ENCODE measurements around the gene PCGF1. TPM values are rescaled to one million over a fixed set of nuclear protein-coding genes. Genes with fewer than 3 reads are reported as not detected.

The PCGF1 gene
- total RNA-seq, 1 experiment from 2014 or later, result 39.9 TPM

DNA sequence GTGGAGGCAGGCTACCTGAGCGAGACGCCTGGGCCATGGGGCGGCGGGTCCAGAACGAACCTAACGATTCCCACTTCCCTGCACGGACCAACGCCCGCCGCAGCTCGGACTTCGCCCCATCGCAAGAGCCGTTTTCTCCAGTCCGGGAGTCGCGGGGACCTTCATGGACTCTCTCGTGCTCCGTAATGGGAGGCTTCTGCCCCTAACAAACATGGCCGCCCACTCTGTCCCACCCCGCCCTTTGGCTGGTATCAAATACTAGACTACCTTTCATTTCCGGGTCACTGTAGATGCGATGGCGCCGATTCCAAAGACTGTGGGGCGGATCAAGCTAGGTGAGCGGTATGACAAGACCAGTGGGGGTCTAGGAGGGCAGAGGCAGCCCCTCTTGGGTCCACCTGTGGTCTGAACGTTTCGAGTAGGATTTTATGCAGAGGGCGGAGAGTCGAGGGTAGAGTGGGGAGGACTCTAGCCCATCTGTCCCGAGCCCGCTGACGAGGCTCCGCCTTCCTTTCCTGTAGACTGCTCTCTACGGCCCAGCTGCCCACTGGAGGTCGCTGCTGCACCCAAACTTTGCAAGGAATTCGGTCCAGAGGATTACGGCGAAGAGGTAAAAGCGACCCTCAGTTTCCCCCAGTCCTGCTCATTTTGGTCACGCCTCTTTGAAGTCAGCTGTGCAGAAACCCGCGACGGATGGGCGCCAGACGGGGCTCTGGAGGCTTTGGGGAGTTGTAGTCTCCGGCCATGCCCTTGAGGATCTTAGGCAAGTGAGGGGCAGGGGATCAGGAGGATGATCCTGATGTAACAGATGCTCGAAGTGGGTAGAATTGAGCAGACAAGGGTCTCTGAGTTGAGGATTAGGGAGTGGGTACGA is 24.5 kb downstream of the PCGF1 start, which contains the start of the genes CCDC142 and TTC31 (continued):
- peak; percentile 100 for TF ChIP-seq YY1 (IDR thresholded peaks at IDR 0.05; ENCODE audit: extremely low read depth, insufficient replicate concordance, low read depth, low read length)
- peak; percentile 86 to 91 (median 91) for TF ChIP-seq CTCF (IDR thresholded peaks at IDR 0.05 in 2 of 3, conservative IDR thresholded peaks at IDR 0.05 in 1 of 3; ENCODE audit: borderline replicate concordance in 1 of 3, insufficient read depth in 1 of 3, low read depth in 2 of 3, low read length in 2 of 3)

- H3K27me3 ChIP-seq (ENCODE audit: insufficient read depth, low read length), result no peaks in the 10 kb centered on the region
- peak; percentile 47 for ATAC-seq
- H3K27ac ChIP-seq (ENCODE audit: low read depth, low read length), result peak overlapping the region; percentile 90
- CTCF ChIA-PET, result interaction anchor here (1.2 to 2.3 kb wide), 7 partner anchors 8 to 63 kb away, joined by 3 to 12 read pairs (median 9); partner anchors contain the start of genes INO80B and MRPL53
- H4K20me1 ChIP-seq (ENCODE audit: insufficient read depth), result no peaks in the 10 kb centered on the region
- no peak overlapping the region for H2AFZ ChIP-seq (ENCODE audit: low read depth, low read length, poor library complexity, severe bottlenecking)
- H3K4me1 ChIP-seq (ENCODE audit: control insufficient read depth in 1 of 2, insufficient read depth in 2 of 2, low read length in 2 of 2), result peaks cover 12 to 17% of the 10 kb centered on the region in 2 experiments
- intact Hi-C loops (cut with micrococcal nuclease), result loop anchor here (2.0 kb wide), 2 partner anchors 21 to 27 kb away; partner anchors contain the start of gene INO80B
- H3K9me2 ChIP-seq (ENCODE audit: insufficient read depth), result no peaks in the 10 kb centered on the region
- no peak for TF ChIP-seq RAD21 (IDR thresholded peaks at IDR 0.05; ENCODE audit: low read depth)
- TF ChIP-seq ZFX (IDR thresholded peaks at IDR 0.05), result peak; percentile 95
- no peaks in the 10 kb centered on the region for H3K9me3 ChIP-seq (ENCODE audit: control insufficient read depth in 1 of 2, insufficient read depth in 1 of 2, low read depth in 1 of 2, low read length in 2 of 2)
- H3K36me3 ChIP-seq (ENCODE audit: control insufficient read depth in 1 of 2, insufficient read depth in 2 of 2, low read length in 2 of 2), result peaks cover 11 to 13% of the 10 kb centered on the region in 2 experiments; a peak in 3 of 4 replicates
- H3K4me2 ChIP-seq (ENCODE audit: low read length), result peak overlapping the region; percentile 66
- peaks cover 31% of the 10 kb centered on the region for H3K79me2 ChIP-seq (ENCODE audit: insufficient read depth, low read length)
- peak overlapping the region; percentile 61 to 95 for H3K4me3 ChIP-seq (replicated peaks in 1 of 2; ENCODE audit: low read depth in 1 of 2, low read length in 2 of 2)
- RAD21 ChIA-PET (ENCODE audit: low non-redundant PET in 1 of 2, low total read pairs in 2 of 2, uncharacterized antibody in 2 of 2, unreplicated experiment in 2 of 2), result interaction anchor here in 1 of 2 experiments (0.8 to 1.0 kb wide), 2 partner anchors 48 to 106 kb away, joined by 3 read pairs; partner anchors contain the start of genes AUP1 and HTRA2
- BruUV-seq (replicated peaks), result TSS peak; percentile 67
- DNase-seq (ENCODE audit: low read depth, low spot score), result no peak
- POLR2A ChIA-PET, result interaction anchor here (1.4 to 3.5 kb wide), 2 partner anchors 10 to 27 kb away, joined by 3 to 25 read pairs; partner anchors contain the start of genes INO80B and MRPL53
- peak overlapping the region; percentile 86 for H3K9ac ChIP-seq (ENCODE audit: low read length)
Measured at GRCh38 chr2:74481961-74482800, 25.3 kb downstream of the PCGF1 start.
